ENCODE results near the gene HIPK4.
"Not testable (repeated sequence)": the region's sequence is repeated elsewhere in the genome, so short reads cannot be mapped to it uniquely, and the experiment has no call there.

Gene HIPK4

GRCh38 chr19:40377876-40378385, 12.1 kb downstream of the HIPK4 start:
- Histone ChIP-seq H3K4me2 (no peak overlapping the region), H4K20me1 (peaks cover 0 to 31% (median 0%) of the 10 kb centered on the region in 11 experiments; a peak in 6 of 22 replicates), H3K9me3 (replicated peaks in 1 of 11) (no peaks in the 10 kb centered on the region), H3K4me1 (peaks cover 0 to 21% (median 10%) of the 10 kb centered on the region in 10 experiments; a peak in 12 of 20 replicates), H3K27ac (no peak overlapping the region), H3K36me3 (peaks cover 0 to 66% (median 7%) of the 10 kb centered on the region in 11 experiments; a peak in 12 of 22 replicates), H3K4me3 (no peak overlapping the region), H3K9ac (no peak overlapping the region), H3K27me3 (no peaks in the 10 kb centered on the region)
- no peak for TF ChIP-seq Cebpa-rat (IDR thresholded peaks at IDR 0.05)

DNA sequence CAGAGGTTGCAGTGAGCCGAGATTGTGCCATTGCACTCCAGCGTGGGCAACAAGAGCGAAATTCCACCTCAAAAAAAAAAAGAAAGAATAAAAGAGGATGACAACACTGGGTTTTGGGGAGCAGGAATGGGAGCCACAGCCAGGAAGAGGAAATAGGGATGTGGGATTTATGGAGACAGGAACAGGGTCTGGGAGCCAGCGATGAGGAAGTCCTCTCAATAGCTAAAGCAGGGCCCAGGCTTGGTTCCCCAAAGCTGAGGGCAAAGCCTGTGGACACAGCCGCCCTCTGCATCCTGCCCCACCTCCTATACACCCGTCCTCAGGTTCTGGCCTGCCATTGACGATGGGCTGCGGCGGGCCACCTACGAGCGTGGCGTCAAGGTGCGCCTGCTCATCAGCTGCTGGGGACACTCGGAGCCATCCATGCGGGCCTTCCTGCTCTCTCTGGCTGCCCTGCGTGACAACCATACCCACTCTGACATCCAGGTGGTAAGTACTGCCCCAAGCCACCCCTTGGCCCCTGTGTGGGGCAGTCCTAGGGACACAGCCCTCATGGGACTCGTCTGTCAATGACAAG, 13.6 kb downstream of the HIPK4 start:
- no peak overlapping the region for H3K9ac ChIP-seq
- H4K20me1 ChIP-seq, result peaks cover 0 to 40% (median 0%) of the 10 kb centered on the region in 11 experiments; a peak in 6 of 22 replicates
- H3K4me3 ChIP-seq, result no peak overlapping the region
- peaks cover 0 to 33% (median 15%) of the 10 kb centered on the region in 10 experiments; a peak in 12 of 20 replicates for H3K4me1 ChIP-seq
- no peaks in the 10 kb centered on the region for H3K27me3 ChIP-seq
- H3K27ac ChIP-seq, result no peak overlapping the region
- TF ChIP-seq Cebpa-rat (IDR thresholded peaks at IDR 0.05), result no peak
- H3K4me2 ChIP-seq, result peak overlapping the region in 2 of 11 experiments; percentile 17 to 44; a peak in 3 of 22 replicates
- H3K9me3 ChIP-seq (replicated peaks in 1 of 11), result no peaks in the 10 kb centered on the region
- H3K36me3 ChIP-seq, result peaks cover 0 to 81% (median 10%) of the 10 kb centered on the region in 11 experiments; a peak in 13 of 22 replicates

DNA sequence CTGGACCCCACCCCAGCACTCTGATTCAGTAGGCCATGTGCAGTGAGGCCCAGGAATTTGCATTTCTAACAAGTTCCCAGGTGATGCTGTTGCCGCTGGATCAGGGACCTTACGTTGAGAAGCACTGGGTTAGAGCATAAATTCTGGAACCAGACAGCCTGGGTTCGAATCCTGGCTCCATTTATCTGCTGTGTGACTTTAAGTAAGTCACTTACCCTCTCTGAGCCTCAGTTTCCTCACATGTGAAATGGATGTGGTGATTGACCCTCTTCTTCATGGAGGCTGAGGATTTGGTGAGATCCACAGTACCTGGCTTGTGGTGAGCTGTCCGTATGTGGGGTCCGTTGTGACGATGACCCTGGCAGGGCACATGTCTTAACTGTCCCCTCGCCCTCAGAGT, 15.9 kb downstream of the HIPK4 start:
- Histone ChIP-seq H3K4me3 (no peak overlapping the region), H3K27me3 (no peaks in the 10 kb centered on the region), H3K9me3 (replicated peaks in 1 of 11) (no peaks in the 10 kb centered on the region), H3K9ac (no peak overlapping the region), H3K4me1 (peaks cover 6 to 45% (median 29%) of the 10 kb centered on the region in 10 experiments; a peak in 19 of 20 replicates), H3K4me2 (no peak overlapping the region; a peak in 1 of 22 replicates), H3K36me3 (peaks cover 0 to 83% (median 19%) of the 10 kb centered on the region in 11 experiments; a peak in 14 of 22 replicates), H3K27ac (no peak overlapping the region), H4K20me1 (peaks cover 0 to 34% (median 0%) of the 10 kb centered on the region in 11 experiments; a peak in 3 of 22 replicates)
- no peak for TF ChIP-seq Cebpa-rat (IDR thresholded peaks at IDR 0.05)

- no peaks in the 10 kb centered on the region for H3K9me3 ChIP-seq (replicated peaks in 1 of 11)
- peaks cover 0 to 20% (median 0%) of the 10 kb centered on the region in 11 experiments; a peak in 4 of 22 replicates for H4K20me1 ChIP-seq
- H3K27ac ChIP-seq, result no peak overlapping the region
- H3K4me2 ChIP-seq, result peak overlapping the region in 1 of 11 experiments; percentile 78; a peak in 1 of 22 replicates
- no peak overlapping the region for H3K9ac ChIP-seq
- H3K27me3 ChIP-seq, result no peaks in the 10 kb centered on the region
- peaks cover 6 to 48% (median 30%) of the 10 kb centered on the region in 10 experiments; a peak in 19 of 20 replicates for H3K4me1 ChIP-seq
- no peak for TF ChIP-seq Cebpa-rat (IDR thresholded peaks at IDR 0.05)
- peaks cover 0 to 90% (median 24%) of the 10 kb centered on the region in 11 experiments; a peak in 14 of 22 replicates for H3K36me3 ChIP-seq
- no peak overlapping the region for H3K4me3 ChIP-seq
Measured at GRCh38 chr19:40371802-40372122, 18.2 kb downstream of the HIPK4 start.

DNA sequence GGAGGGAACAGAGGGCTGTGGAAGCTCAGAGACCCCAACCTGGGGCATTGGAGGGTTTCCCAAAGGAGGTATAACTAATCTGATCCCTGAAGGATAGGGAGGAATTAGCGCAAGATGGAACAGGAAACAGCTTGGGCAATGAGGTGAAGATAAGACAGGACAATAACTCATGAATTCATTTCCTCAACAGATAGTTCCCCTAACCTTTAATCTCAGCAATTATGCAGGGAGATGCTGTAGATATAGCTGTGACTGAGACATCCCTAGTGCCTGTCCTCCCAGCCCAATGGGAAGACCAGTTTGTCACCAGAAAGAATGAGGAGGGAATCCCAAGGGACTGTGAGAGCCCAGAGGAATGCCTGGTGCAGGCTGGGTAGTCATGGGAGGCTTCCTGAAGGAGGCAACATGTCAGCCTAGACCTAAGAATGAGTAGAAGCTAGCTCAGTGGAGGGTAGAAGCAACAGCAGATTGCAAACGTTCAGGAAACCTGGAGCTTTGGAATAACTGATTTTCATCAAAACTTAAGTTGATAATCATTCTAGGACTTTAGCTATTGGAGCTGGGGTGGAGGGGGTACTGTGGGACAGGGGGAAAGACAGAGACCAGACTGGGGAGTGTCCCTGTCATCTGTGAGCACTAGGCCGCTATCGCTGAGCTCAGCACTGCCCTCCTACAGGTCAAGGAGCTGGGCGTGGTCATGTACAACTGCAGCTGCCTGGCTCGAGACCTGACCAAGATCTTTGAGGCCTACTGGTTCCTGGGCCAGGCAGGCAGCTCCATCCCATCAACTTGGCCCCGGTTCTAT, 18.8 kb downstream of the HIPK4 start:
- H3K9me3 ChIP-seq (replicated peaks in 1 of 11), result no peaks in the 10 kb centered on the region
- peaks cover 0 to 90% (median 24%) of the 10 kb centered on the region in 11 experiments; a peak in 14 of 22 replicates for H3K36me3 ChIP-seq
- no peaks in the 10 kb centered on the region for H3K27me3 ChIP-seq
- no peak for TF ChIP-seq Cebpa-rat (IDR thresholded peaks at IDR 0.05)
- H3K4me1 ChIP-seq, result peaks cover 6 to 49% (median 30%) of the 10 kb centered on the region in 10 experiments; a peak in 19 of 20 replicates
- no peak overlapping the region for H3K9ac ChIP-seq
- H4K20me1 ChIP-seq, result peaks cover 0 to 20% (median 0%) of the 10 kb centered on the region in 11 experiments; a peak in 5 of 22 replicates
- H3K27ac ChIP-seq, result no peak overlapping the region
- H3K4me3 ChIP-seq, result no peak overlapping the region
- H3K4me2 ChIP-seq, result peak overlapping the region in 10 of 11 experiments; percentile 14 to 78 (median 47); a peak in 17 of 22 replicates

GRCh38 chr19:40370253-40370652, 19.7 kb downstream of the HIPK4 start:
- H3K36me3 ChIP-seq, result peaks cover 0 to 90% (median 24%) of the 10 kb centered on the region in 11 experiments; a peak in 14 of 22 replicates
- H3K9me3 ChIP-seq (replicated peaks in 1 of 11); H3K9ac ChIP-seq; H3K27me3 ChIP-seq; H3K27ac ChIP-seq; H3K4me3 ChIP-seq: not testable (repeated sequence)
- peaks cover 6 to 57% (median 35%) of the 10 kb centered on the region in 10 experiments; a peak in 19 of 20 replicates for H3K4me1 ChIP-seq
- peak overlapping the region in 6 of 11 experiments; percentile 28 to 78 (median 60); a peak in 11 of 22 replicates for H3K4me2 ChIP-seq
- peaks cover 0 to 20% (median 0%) of the 10 kb centered on the region in 11 experiments; a peak in 5 of 22 replicates for H4K20me1 ChIP-seq

DNA sequence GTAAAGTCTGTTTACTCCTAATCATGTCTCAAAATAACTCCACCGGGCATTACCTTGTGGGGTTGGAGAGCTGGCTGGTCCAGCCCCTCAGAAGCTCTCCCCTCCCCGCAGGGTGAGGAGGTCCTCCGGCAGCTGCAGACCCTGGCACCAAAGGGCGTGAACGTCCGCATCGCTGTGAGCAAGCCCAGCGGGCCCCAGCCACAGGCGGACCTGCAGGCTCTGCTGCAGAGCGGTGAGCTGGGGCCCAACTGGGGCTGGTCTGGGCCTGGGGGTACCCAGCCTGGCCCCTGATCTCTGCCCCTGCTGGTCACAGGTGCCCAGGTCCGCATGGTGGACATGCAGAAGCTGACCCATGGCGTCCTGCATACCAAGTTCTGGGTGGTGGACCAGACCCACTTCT, 20.2 kb downstream of the HIPK4 start:
- H3K9ac ChIP-seq, result no peak overlapping the region
- no peak overlapping the region for H3K27ac ChIP-seq
- H3K4me1 ChIP-seq, result peaks cover 6 to 58% (median 36%) of the 10 kb centered on the region in 10 experiments; a peak in 19 of 20 replicates
- H3K4me3 ChIP-seq, result no peak overlapping the region
- H3K9me3 ChIP-seq (replicated peaks in 1 of 11), result no peaks in the 10 kb centered on the region
- H4K20me1 ChIP-seq, result peaks cover 0 to 20% (median 0%) of the 10 kb centered on the region in 11 experiments; a peak in 5 of 22 replicates
- H3K4me2 ChIP-seq, result peak overlapping the region in 2 of 11 experiments; percentile 62; a peak in 3 of 22 replicates
- TF ChIP-seq Cebpa-rat (IDR thresholded peaks at IDR 0.05), result no peak
- H3K27me3 ChIP-seq, result no peaks in the 10 kb centered on the region; a peak in 1 of 22 replicates
- peaks cover 0 to 86% (median 24%) of the 10 kb centered on the region in 11 experiments; a peak in 14 of 22 replicates for H3K36me3 ChIP-seq

DNA sequence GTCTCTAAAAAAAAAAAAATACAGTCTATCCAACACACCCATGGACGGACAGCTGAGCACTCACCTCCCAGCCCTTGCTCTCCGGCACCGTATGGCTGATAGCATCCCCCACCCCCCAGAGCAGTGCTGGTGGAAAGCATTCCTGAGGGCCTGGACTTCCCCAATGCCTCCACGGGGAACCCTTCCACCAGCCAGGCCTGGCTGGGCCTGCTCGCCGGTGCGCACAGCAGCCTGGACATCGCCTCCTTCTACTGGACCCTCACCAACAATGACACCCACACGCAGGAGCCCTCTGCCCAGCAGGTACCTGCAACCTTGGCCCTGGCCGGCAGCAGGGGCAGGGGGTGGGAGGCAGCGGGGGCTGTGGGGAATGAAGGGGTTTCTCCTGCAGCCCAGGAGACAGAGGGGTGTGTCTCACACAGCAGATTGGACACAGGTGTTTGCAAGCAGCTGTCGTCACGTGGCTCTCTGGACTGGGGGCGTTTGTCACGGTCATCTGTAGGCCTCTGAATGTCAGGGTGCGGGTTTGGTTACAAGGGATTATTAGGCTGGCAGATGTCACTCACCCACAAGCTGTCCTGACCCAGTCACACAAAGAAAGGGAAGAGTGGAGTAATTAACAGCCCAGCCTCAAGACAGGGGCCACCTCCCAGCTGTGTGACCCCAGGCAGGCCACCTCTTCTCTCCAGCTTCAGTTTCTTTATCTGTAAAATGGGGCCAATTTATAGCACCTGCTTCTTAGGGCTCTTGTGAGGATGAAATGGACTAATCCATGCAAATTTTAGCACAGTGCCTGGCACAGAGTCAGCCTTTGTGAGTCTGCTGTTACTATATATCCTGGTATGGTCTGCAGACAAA, 22.2 kb downstream of the HIPK4 start:
- no peak for TF ChIP-seq Cebpa-rat (IDR thresholded peaks at IDR 0.05)
- Histone ChIP-seq H3K4me2 (no peak overlapping the region), H3K36me3 (peaks cover 0 to 66% (median 22%) of the 10 kb centered on the region in 11 experiments; a peak in 14 of 22 replicates), H4K20me1 (peaks cover 0 to 20% (median 0%) of the 10 kb centered on the region in 11 experiments; a peak in 5 of 22 replicates), H3K27ac (no peak overlapping the region), H3K4me1 (peaks cover 15 to 70% (median 35%) of the 10 kb centered on the region in 10 experiments), H3K4me3 (no peak overlapping the region), H3K27me3 (no peaks in the 10 kb centered on the region; a peak in 2 of 22 replicates), H3K9ac (no peak overlapping the region), H3K9me3 (replicated peaks in 1 of 11) (no peaks in the 10 kb centered on the region)

All from BLaER1 treated with 17β-estradiol and CSF1 and Interleukin-3, amounts not matched to agents 10 nM and 100 nM (cell line).